Loucy (cell line): ENCODE results near the gene FAM168B.
A peak's percentile ranks its signal among the peaks of the same experiment; 100 is the strongest.

Source experiments
- H2AFZ ChIP-seq: fragments of 200-600 bp; sonication (generic); 2 replicates; pipeline ENCODE4 v1.6.0; 2016; ENCODE audit warnings: antibody characterized with exemption, mild to moderate bottlenecking, low read length, moderate library complexity
- H3F3A ChIP-seq: fragments of 200-600 bp; 2 replicates; pipeline ENCODE4 v1.6.0; 2016; ENCODE audit warnings: antibody characterized with exemption, low read depth, mild to moderate bottlenecking
- H3K27me3 ChIP-seq: fragments of 200-600 bp; sonication (generic); 2 replicates; pipeline ENCODE4 v1.6.1; 2014; ENCODE audit warnings: low read length, mild to moderate bottlenecking; ENCODE audit not compliant: insufficient read depth, poor library complexity, severe bottlenecking
- H3K36me3 ChIP-seq: fragments of 200-600 bp; sonication (generic); 2 replicates; pipeline ENCODE4 v1.6.1; 2016; ENCODE audit warnings: low read length; ENCODE audit not compliant: insufficient read depth
- H3K4me1 ChIP-seq: fragments of 200-600 bp; sonication (generic); 2 replicates; pipeline ENCODE4 v1.5.1; 2014; ENCODE audit warnings: low read length, mild to moderate bottlenecking; ENCODE audit not compliant: insufficient read depth, poor library complexity, severe bottlenecking
- H3K4me2 ChIP-seq: fragments of 200-600 bp; sonication (generic); 2 replicates; pipeline ENCODE4 v1.6.0; 2014; ENCODE audit warnings: antibody characterized with exemption, low read length, low read depth, mild to moderate bottlenecking; ENCODE audit not compliant: poor library complexity, severe bottlenecking
- H3K4me3 ChIP-seq: fragments of 200-600 bp; sonication (generic); 2 replicates; pipeline ENCODE4 v1.5.1; 2014; ENCODE audit warnings: low read length, mild to moderate bottlenecking, mixed read lengths; ENCODE audit not compliant: poor library complexity, severe bottlenecking
- H3K79me2 ChIP-seq: fragments of 200-600 bp; sonication (generic); 2 replicates; pipeline ENCODE4 v1.6.1; 2014; ENCODE audit warnings: low read length; ENCODE audit not compliant: insufficient read depth
- H3K9ac ChIP-seq: fragments of 200-600 bp; sonication (generic); 2 replicates; pipeline ENCODE4 v1.6.0; 2014; ENCODE audit warnings: mild to moderate bottlenecking, low read depth, low read length, moderate library complexity; ENCODE audit not compliant: poor library complexity, severe bottlenecking
- H3K9me2 ChIP-seq: fragments of 200-600 bp; sonication (generic); replicated peaks from 2 replicates; pipeline ENCODE4 v1.6.1; 2016; ENCODE audit warnings: low read depth, low read length, mixed read lengths
- H3K9me3 ChIP-seq: fragments of 200-600 bp; sonication (generic); 2 replicates; pipeline ENCODE4 v1.6.1; 2014; ENCODE audit warnings: mild to moderate bottlenecking, antibody characterized with exemption, low read length, low read depth; ENCODE audit not compliant: insufficient read depth
- H4K20me1 ChIP-seq: fragments of 200-600 bp; sonication (generic); 2 replicates; pipeline ENCODE4 v1.6.0; 2014; ENCODE audit warnings: antibody characterized with exemption, low read length, mild to moderate bottlenecking; ENCODE audit not compliant: insufficient read depth, poor library complexity, severe bottlenecking
- EZH2phosphoT487 ChIP-seq: fragments of 200-600 bp; IDR thresholded peaks from 2 replicates; pipeline ENCODE4 v1.6.1; 2018; ENCODE audit warnings: antibody characterized with exemption, mild to moderate bottlenecking, moderate library complexity, borderline replicate concordance
- TF ChIP-seq, protein P1 (sequence below): fragments of 200-600 bp; sonication (generic); conservative IDR thresholded peaks from 2 replicates; pipeline ENCODE4 v1.5.1; 2014; ENCODE audit warnings: mild to moderate bottlenecking, antibody characterized with exemption, low read length

The FAM168B gene

DNA sequence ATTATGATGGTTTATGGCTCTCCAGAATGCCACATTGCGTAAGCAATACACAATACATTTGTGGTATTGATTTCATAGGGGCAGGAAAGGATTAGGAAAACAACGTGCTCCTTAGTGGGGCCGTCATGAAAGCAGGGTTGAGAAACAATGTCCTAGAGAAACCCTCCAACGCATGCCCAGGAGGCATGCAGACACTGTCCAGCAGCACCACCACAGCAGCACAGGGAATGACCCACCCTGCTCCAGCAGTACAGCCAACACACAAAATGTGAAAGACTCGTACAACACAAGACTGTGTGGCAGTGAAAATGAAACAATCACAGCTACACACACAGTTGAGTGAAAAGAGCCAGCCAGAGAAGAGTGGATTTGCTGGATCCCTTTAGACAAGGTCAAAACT, 66.3 kb downstream of the FAM168B start:
- Histone ChIP-seq H3K79me2 (no peaks in the 10 kb centered on the region), H3K27me3 (no peaks in the 10 kb centered on the region), H3K9me2 (no peaks in the 10 kb centered on the region), H3K4me1 (no peaks in the 10 kb centered on the region), H4K20me1 (no peaks in the 10 kb centered on the region), H3K9me3 (no peaks in the 10 kb centered on the region), H3K36me3 (no peaks in the 10 kb centered on the region), H3K9ac (no peak overlapping the region), H3K4me2 (no peak overlapping the region), H3F3A (no peaks in the 10 kb centered on the region), H2AFZ (no peak overlapping the region), H3K4me3 (no peak overlapping the region)
- no peak for TF ChIP-seq EZH2phosphoT487
- TF ChIP-seq, protein P1, sequence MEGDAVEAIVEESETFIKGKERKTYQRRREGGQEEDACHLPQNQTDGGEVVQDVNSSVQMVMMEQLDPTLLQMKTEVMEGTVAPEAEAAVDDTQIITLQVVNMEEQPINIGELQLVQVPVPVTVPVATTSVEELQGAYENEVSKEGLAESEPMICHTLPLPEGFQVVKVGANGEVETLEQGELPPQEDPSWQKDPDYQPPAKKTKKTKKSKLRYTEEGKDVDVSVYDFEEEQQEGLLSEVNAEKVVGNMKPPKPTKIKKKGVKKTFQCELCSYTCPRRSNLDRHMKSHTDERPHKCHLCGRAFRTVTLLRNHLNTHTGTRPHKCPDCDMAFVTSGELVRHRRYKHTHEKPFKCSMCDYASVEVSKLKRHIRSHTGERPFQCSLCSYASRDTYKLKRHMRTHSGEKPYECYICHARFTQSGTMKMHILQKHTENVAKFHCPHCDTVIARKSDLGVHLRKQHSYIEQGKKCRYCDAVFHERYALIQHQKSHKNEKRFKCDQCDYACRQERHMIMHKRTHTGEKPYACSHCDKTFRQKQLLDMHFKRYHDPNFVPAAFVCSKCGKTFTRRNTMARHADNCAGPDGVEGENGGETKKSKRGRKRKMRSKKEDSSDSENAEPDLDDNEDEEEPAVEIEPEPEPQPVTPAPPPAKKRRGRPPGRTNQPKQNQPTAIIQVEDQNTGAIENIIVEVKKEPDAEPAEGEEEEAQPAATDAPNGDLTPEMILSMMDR, result no peak

GRCh38 chr2:131023758-131024157, 69.5 kb downstream of the FAM168B start:
- no peaks in the 10 kb centered on the region for H3K9me3 ChIP-seq
- no peaks in the 10 kb centered on the region for H3K36me3 ChIP-seq
- no peak overlapping the region for H3K4me3 ChIP-seq
- H2AFZ ChIP-seq, result no peak overlapping the region
- H4K20me1 ChIP-seq, result no peaks in the 10 kb centered on the region
- H3K4me1 ChIP-seq, result no peaks in the 10 kb centered on the region
- H3K27me3 ChIP-seq, result no peaks in the 10 kb centered on the region
- no peaks in the 10 kb centered on the region for H3F3A ChIP-seq
- no peaks in the 10 kb centered on the region for H3K9me2 ChIP-seq
- no peak overlapping the region for H3K4me2 ChIP-seq
- TF ChIP-seq EZH2phosphoT487, result no peak
- TF ChIP-seq, protein P1, result 0 out of 2 replicates have a peak, but pooled peaks have one; percentile 14
- H3K79me2 ChIP-seq, result no peaks in the 10 kb centered on the region
- no peak overlapping the region for H3K9ac ChIP-seq

- Histone ChIP-seq H2AFZ (no peak overlapping the region), H3K9ac (no peak overlapping the region), H3K9me3 (no peaks in the 10 kb centered on the region), H3K4me3 (no peak overlapping the region), H3K4me1 (no peaks in the 10 kb centered on the region), H4K20me1 (no peaks in the 10 kb centered on the region), H3K9me2 (no peaks in the 10 kb centered on the region), H3K36me3 (no peaks in the 10 kb centered on the region), H3K27me3 (no peaks in the 10 kb centered on the region), H3K79me2 (no peaks in the 10 kb centered on the region), H3F3A (no peaks in the 10 kb centered on the region), H3K4me2 (no peak overlapping the region)
- TF ChIP-seq, protein P1, result no peak
These were observed 70.5 kb downstream of the FAM168B start for GRCh38 chr2:131022731-131023130.
